GM21786 (cell line): ENCODE results near the gene KDM4B.
"Not testable (repeated sequence)": the region's sequence is repeated elsewhere in the genome, so short reads cannot be mapped to it uniquely, and the experiment has no call there.

ENCODE experiments used
- ATAC-seq: cut with Tn5 transposase; IDR thresholded peaks from one replicate; pipeline ENCODE4 v1.9.1; 2021; ENCODE audit not compliant: unreplicated experiment

Gene KDM4B

GRCh38 chr19:5160158-5160795 is 191.4 kb downstream of the KDM4B start:
- not testable (repeated sequence) for ATAC-seq

- ATAC-seq = not testable (repeated sequence)
Observed at GRCh38 chr19:5164845-5165696, 196.2 kb downstream of the KDM4B start.

- no peak for ATAC-seq
Observed at GRCh38 chr19:5165697-5166019, 196.7 kb downstream of the KDM4B start.

- no peak for ATAC-seq
Observed at GRCh38 chr19:5166262-5166661, 197.3 kb downstream of the KDM4B start.

GRCh38 chr19:5170329-5170745 is 201.4 kb downstream of the KDM4B start:
- no peak for ATAC-seq

GRCh38 chr19:5171711-5172110 is 202.8 kb downstream of the KDM4B start:
- no peak for ATAC-seq

GRCh38 chr19:5172859-5173630 is 204.1 kb downstream of the KDM4B start:
- ATAC-seq = no peak

- no peak for ATAC-seq
Observed at GRCh38 chr19:5173993-5174392, 205.1 kb downstream of the KDM4B start.

GRCh38 chr19:5177745-5178450 is 209.0 kb downstream of the KDM4B start:
- no peak for ATAC-seq

- no peak for ATAC-seq
Observed at GRCh38 chr19:5178841-5179240, 209.9 kb downstream of the KDM4B start.

- no peak for ATAC-seq
Observed at GRCh38 chr19:5179256-5179655, 210.3 kb downstream of the KDM4B start.

- no peak for ATAC-seq
Observed at GRCh38 chr19:5181329-5181728, 212.4 kb downstream of the KDM4B start.

- no peak for ATAC-seq
Observed at GRCh38 chr19:5182751-5183150, 213.8 kb downstream of the KDM4B start.

- ATAC-seq = no peak
Observed at GRCh38 chr19:5183616-5184015, 214.7 kb downstream of the KDM4B start.

- ATAC-seq = no peak
Observed at GRCh38 chr19:5184930-5185329, 216.0 kb downstream of the KDM4B start.

- no peak for ATAC-seq
Observed at GRCh38 chr19:5186293-5187050, 217.6 kb downstream of the KDM4B start.

- no peak for ATAC-seq
Observed at GRCh38 chr19:5188548-5189317, 219.8 kb downstream of the KDM4B start.

- no peak for ATAC-seq
Observed at GRCh38 chr19:5189318-5189607, 220.3 kb downstream of the KDM4B start.

- ATAC-seq = no peak
Observed at GRCh38 chr19:5191091-5191490, 222.2 kb downstream of the KDM4B start.

- no peak for ATAC-seq
Observed at GRCh38 chr19:5192568-5192967, 223.7 kb downstream of the KDM4B start.
